Endodermal cell (in vitro differentiated cells): ENCODE measurements around the gene RIN3. TPM values are rescaled to one million over a fixed set of nuclear protein-coding genes. Genes with fewer than 3 reads are reported as not detected.

Experiments
- DNase-seq: peaks from one replicate; pipeline ENCODE4 v3.0.0-alpha.2; 2017
- H3K27ac ChIP-seq: 2 replicates; pipeline ENCODE4 v1.5.1; 2013; ENCODE audit warnings: mild to moderate bottlenecking, low read depth, low read length, moderate library complexity
- H3K27me3 ChIP-seq: 2 replicates; pipeline ENCODE4 v1.6.1; 2013; ENCODE audit warnings: mild to moderate bottlenecking, low read length, moderate library complexity; ENCODE audit not compliant: insufficient read depth, control insufficient read depth, poor library complexity, severe bottlenecking
- H3K36me3 ChIP-seq: 2 replicates; pipeline ENCODE4 v1.7.0; 2013; ENCODE audit warnings: mild to moderate bottlenecking, low read length, moderate library complexity; ENCODE audit not compliant: control insufficient read depth, insufficient read depth
- H3K4me1 ChIP-seq: one replicate; pipeline ENCODE4 v1.7.0; 2013; ENCODE audit warnings: low read length; ENCODE audit not compliant: control insufficient read depth, insufficient read depth
- H3K4me3 ChIP-seq: 2 replicates; pipeline ENCODE4 v1.5.1; 2013; ENCODE audit warnings: mild to moderate bottlenecking, low read length, moderate library complexity
- H3K9ac ChIP-seq: 2 replicates; pipeline ENCODE4 v1.6.1; 2013; ENCODE audit warnings: mild to moderate bottlenecking, low read length, moderate library complexity; ENCODE audit not compliant: poor library complexity, severe bottlenecking; ENCODE audit errors: extremely low read depth
- H3K9me3 ChIP-seq: 2 replicates; pipeline ENCODE4 v1.6.1; 2013; ENCODE audit warnings: mild to moderate bottlenecking, low read length, moderate library complexity; ENCODE audit not compliant: control insufficient read depth
- H3K27ac Mint-ChIP-seq: 2 replicates; pipeline ENCODE4 v1.8.0; 2020; ENCODE audit warnings: mixed read lengths
- H3K27me3 Mint-ChIP-seq: 2 replicates; pipeline ENCODE4 v1.8.0; 2021; ENCODE audit warnings: mild to moderate bottlenecking, mixed read lengths; ENCODE audit not compliant: insufficient read depth
- H3K36me3 Mint-ChIP-seq: 2 replicates; pipeline ENCODE4 v1.8.0; 2020; ENCODE audit warnings: low read depth, mixed read lengths
- H3K4me1 Mint-ChIP-seq: 2 replicates; pipeline ENCODE4 v1.8.0; 2020; ENCODE audit warnings: mixed read lengths
- H3K4me3 Mint-ChIP-seq: 2 replicates; pipeline ENCODE4 v1.8.0; 2020; ENCODE audit warnings: mild to moderate bottlenecking, moderate library complexity, mixed read lengths
- H3K9me3 Mint-ChIP-seq: 2 replicates; pipeline ENCODE4 v1.8.0; 2020; ENCODE audit warnings: mild to moderate bottlenecking, mixed read lengths
- WGBS, 2 experiments: methylation state at CpG; one replicate each; pipeline versions ENCODE4 v1.1.5 to v1.1.7; 2013; ENCODE audit warnings: missing lambda C conversion rate in 2 of 2, mixed read lengths in 1 of 2; ENCODE audit not compliant: insufficient coverage in 1 of 2, insufficient read length in 1 of 2; 5-methylcytosine and 5-hydroxymethylcytosine counted together
- total RNA-seq, 2 donors: library from RNA; stranded (reverse); fragmentation: NEBNext Ultra II Directional in 1 of 2; extraction: Animal tissue kit (Norgen Biotek cat#: 25700) in 1 of 2; gene quantifications; 2 replicates in 1 of 2; 3 replicates in 1 of 2; pipeline ENCODE4 v1.2.1, GENCODE V29; 2021
- TF ChIP-seq, protein P1 (sequence below): fragments of 200-600 bp; sonication (generic); conservative IDR thresholded peaks from 2 replicates; pipeline ENCODE4 v1.5.0; 2021; ENCODE audit warnings: antibody characterized with exemption, mild to moderate bottlenecking

Gene RIN3
- total RNA-seq, 2 donors from 2014 or later = 5.2 to 6.0 TPM

GRCh38 chr14:92493492-92493891 is 20.1 kb upstream of the RIN3 start:
- Mint-ChIP-seq H3K4me3 (no peak overlapping the region), H3K9me3 (no peaks in the 10 kb centered on the region), H3K27ac (no peak overlapping the region), H3K4me1 (no peaks in the 10 kb centered on the region), H3K27me3 (peaks cover 2% of the 10 kb centered on the region), H3K36me3 (no peaks in the 10 kb centered on the region)
- Histone ChIP-seq H3K27ac (no peak overlapping the region), H3K36me3 (no peaks in the 10 kb centered on the region), H3K4me1 (no peaks in the 10 kb centered on the region), H3K27me3 (no peaks in the 10 kb centered on the region), H3K9ac (no peak overlapping the region), H3K4me3 (no peak overlapping the region), H3K9me3 (no peaks in the 10 kb centered on the region)
- TF ChIP-seq, protein P1, sequence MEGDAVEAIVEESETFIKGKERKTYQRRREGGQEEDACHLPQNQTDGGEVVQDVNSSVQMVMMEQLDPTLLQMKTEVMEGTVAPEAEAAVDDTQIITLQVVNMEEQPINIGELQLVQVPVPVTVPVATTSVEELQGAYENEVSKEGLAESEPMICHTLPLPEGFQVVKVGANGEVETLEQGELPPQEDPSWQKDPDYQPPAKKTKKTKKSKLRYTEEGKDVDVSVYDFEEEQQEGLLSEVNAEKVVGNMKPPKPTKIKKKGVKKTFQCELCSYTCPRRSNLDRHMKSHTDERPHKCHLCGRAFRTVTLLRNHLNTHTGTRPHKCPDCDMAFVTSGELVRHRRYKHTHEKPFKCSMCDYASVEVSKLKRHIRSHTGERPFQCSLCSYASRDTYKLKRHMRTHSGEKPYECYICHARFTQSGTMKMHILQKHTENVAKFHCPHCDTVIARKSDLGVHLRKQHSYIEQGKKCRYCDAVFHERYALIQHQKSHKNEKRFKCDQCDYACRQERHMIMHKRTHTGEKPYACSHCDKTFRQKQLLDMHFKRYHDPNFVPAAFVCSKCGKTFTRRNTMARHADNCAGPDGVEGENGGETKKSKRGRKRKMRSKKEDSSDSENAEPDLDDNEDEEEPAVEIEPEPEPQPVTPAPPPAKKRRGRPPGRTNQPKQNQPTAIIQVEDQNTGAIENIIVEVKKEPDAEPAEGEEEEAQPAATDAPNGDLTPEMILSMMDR = no peak
- WGBS, 2 experiments = 86 to 88% methylated on average over 8 to 16 of the region's 16 CpGs
- DNase-seq = no peak

GRCh38 chr14:92494512-92494911 is 19.1 kb upstream of the RIN3 start:
- no peaks in the 10 kb centered on the region for H3K4me1 ChIP-seq
- H3K27me3 ChIP-seq = no peaks in the 10 kb centered on the region
- no peak overlapping the region for H3K9ac ChIP-seq
- H3K9me3 ChIP-seq = no peaks in the 10 kb centered on the region
- H3K4me3 Mint-ChIP-seq = no peak overlapping the region
- H3K4me1 Mint-ChIP-seq = no peaks in the 10 kb centered on the region
- H3K27ac Mint-ChIP-seq = no peak overlapping the region
- H3K9me3 Mint-ChIP-seq = no peaks in the 10 kb centered on the region
- WGBS, 2 experiments = 79 to 93% methylated on average over 3 of the region's 4 CpGs
- H3K4me3 ChIP-seq = no peak overlapping the region
- no peak for DNase-seq
- no peaks in the 10 kb centered on the region for H3K27me3 Mint-ChIP-seq
- H3K36me3 Mint-ChIP-seq = no peaks in the 10 kb centered on the region
- TF ChIP-seq, protein P1 = no peak
- H3K27ac ChIP-seq = no peak overlapping the region
- no peaks in the 10 kb centered on the region for H3K36me3 ChIP-seq

- Mint-ChIP-seq H3K27ac (peak overlapping the region; percentile 42), H3K4me1 (no peaks in the 10 kb centered on the region), H3K9me3 (no peaks in the 10 kb centered on the region), H3K36me3 (no peaks in the 10 kb centered on the region), H3K4me3 (no peak overlapping the region), H3K27me3 (no peaks in the 10 kb centered on the region)
- Histone ChIP-seq H3K9me3 (no peaks in the 10 kb centered on the region), H3K36me3 (no peaks in the 10 kb centered on the region), H3K9ac (no peak overlapping the region), H3K4me3 (no peak overlapping the region), H3K4me1 (no peaks in the 10 kb centered on the region), H3K27me3 (no peaks in the 10 kb centered on the region), H3K27ac (no peak overlapping the region)
- WGBS, 2 experiments = 80 to 84% methylated on average over 6 of the region's 6 CpGs
- peak; percentile 43 for DNase-seq
- TF ChIP-seq, protein P1 = no peak
Observed at GRCh38 chr14:92495027-92495426, 18.6 kb upstream of the RIN3 start.
